Adrenal gland (tissue), 12 donors: Measurements from ENCODE around the gene POLL. TPM values are rescaled to one million over a fixed set of nuclear protein-coding genes. Genes with fewer than 3 reads are reported as not detected.
A peak's percentile ranks its signal among the peaks of the same experiment; 100 is the strongest.

Source experiments
- DNase-seq, 7 donors: peaks; one replicate each; pipeline ENCODE4 v3.0.0-alpha.2; 2019 to 2020
- H3K27ac ChIP-seq, 5 donors: fragments of 200-600 bp; sonication (generic) in 4 of 5; 1 replicate in 3 of 5; 2 replicates in 2 of 5; pipeline versions ENCODE4 v1.5.1 to v1.8.0; 2016 to 2020; ENCODE audit warnings: mild to moderate bottlenecking in 1 of 5
- H3K27me3 ChIP-seq: fragments of 200-600 bp; 2 replicates; pipeline ENCODE4 v1.8.0; 2021
- H3K36me3 ChIP-seq, 2 donors: fragments of 200-600 bp; replicated peaks in 1 of 2; 1 replicate in 1 of 2; 2 replicates in 1 of 2; pipeline versions ENCODE4 v1.5.1 to v1.8.0; 2018 to 2022
- H3K4me1 ChIP-seq, 2 donors: fragments of 200-600 bp; replicated peaks in 1 of 2; 1 replicate in 1 of 2; 2 replicates in 1 of 2; pipeline versions ENCODE4 v1.5.1 to v1.8.0; 2018 to 2021
- H3K4me3 ChIP-seq, 4 donors: fragments of 200-600 bp; sonication (generic) in 3 of 4; one replicate each; pipeline ENCODE4 v1.5.1; 2016 to 2018
- H3K9me3 ChIP-seq, 3 donors: fragments of 200-600 bp; sonication (generic) in 1 of 3; replicated peaks in 1 of 3; 1 replicate in 2 of 3; 2 replicates in 1 of 3; pipeline versions ENCODE4 v1.5.1 to v1.8.0; 2016 to 2021
- CTCF ChIP-seq, 6 experiments: fragments of 450-650 bp in 4 of 6; fragments of 200-600 bp in 2 of 6; sonication (generic) in 1 of 6; IDR thresholded peaks; 1 replicate in 5 of 6; 2 replicates in 1 of 6; pipeline versions ENCODE4 v1.5.1 to v1.8.0; 2016 to 2021; ENCODE audit warnings: antibody characterized with exemption in 6 of 6, mild to moderate bottlenecking in 2 of 6, moderate library complexity in 1 of 6
- POLR2A ChIP-seq, 2 donors: fragments of 450-650 bp; IDR thresholded peaks; one replicate each; pipeline ENCODE4 v1.6.1; 2017; ENCODE audit warnings: antibody characterized with exemption in 2 of 2, mild to moderate bottlenecking in 2 of 2, moderate library complexity in 1 of 2
- WGBS, 4 donors: extraction: QIAGEN DNeasy Blood & Tissue Kit in 2 of 4; methylation state at CpG; one replicate each; pipeline versions ENCODE4 v1.1.5 to v1.1.7; 2013 to 2017; 5-methylcytosine and 5-hydroxymethylcytosine counted together
- intact Hi-C, 2 donors: fragments of 100-400 bp; cut with DNase I; formaldehyde crosslinking; loops; one replicate each; pipeline versions ENCODE4 v1.14.1 to v1.15.0; 2022 to 2023
- polyA plus RNA-seq, 3 donors: library from polyadenylated mRNA; stranded (reverse); fragments of 200-250 nt in 2 of 3; fragments of 350-450 nt in 1 of 3; fragmentation: Illumina TruSeq in 1 of 3; extraction: RNeasy Lipid Tissue Mini Kit (QIAGEN cat#74804) in 1 of 3; gene quantifications; one replicate each; pipeline ENCODE4 v1.2.3, GENCODE V29; 2013 to 2014
- total RNA-seq, 9 donors: library from RNA; depleted of rRNA in 4 of 9; stranded (reverse); fragments of >200 nt in 4 of 9; fragments of 120-200 nt in 1 of 9; fragmentation: NEBNext Ultra II Directional in 1 of 9; extraction: Animal tissue kit (Norgen Biotek cat#: 25700) in 1 of 9; gene quantifications; one replicate each; pipeline versions ENCODE4 v1.1.0 to v1.2.4, GENCODE V29; 2013 to 2023
- donor health status: healthy with polysubstance abuse.
- donor health status: Bipolar disorder and iron deficiency.
- donor health status: DM: yes; HTN: yes; CAD: no.
- donor health status: DM: no; HTN: no; CAD: no.
- donor health status: DM: no; HTN: no; CAD: no.
- donor health status: DM: yes; HTN: yes; CAD: no.

Gene POLL
- total and polyA plus RNA-seq, 12 donors, result 10.1 to 83.7 (median 31.5) TPM

- Histone ChIP-seq H3K9me3 (no peaks in the 10 kb centered on the region), H3K4me1 (peaks cover 0 to 4% of the 10 kb centered on the region in 2 donors), H3K36me3 (peaks cover 0 to 5% of the 10 kb centered on the region in 2 donors), H3K27me3 (no peaks in the 10 kb centered on the region), H3K4me3 (no peak overlapping the region), H3K27ac (no peak overlapping the region)
- 49 to 69% (median 54%) methylated on average over 4 to 6 of the region's 6 CpGs for WGBS, 4 donors
- intact Hi-C loops, result loop anchor here (2.0 to 5.0 kb wide), 2 partner anchors 178 to 179 kb away; partner anchors contain the start of gene NPM3 (in 1 of the 2)
- DNase-seq, result peak; percentile 68 to 91 (median 78)
- peak; percentile 73 to 88 (median 86) for TF ChIP-seq CTCF (IDR thresholded peaks at IDR 0.05)
- no peak for TF ChIP-seq POLR2A (IDR thresholded peaks at IDR 0.05)
Measured at GRCh38 chr10:101602761-101603398, 14.8 kb upstream of the POLL start.

- peaks cover 0 to 5% of the 10 kb centered on the region in 2 donors for H3K36me3 ChIP-seq
- H3K9me3 ChIP-seq, result no peaks in the 10 kb centered on the region
- no peak overlapping the region for H3K27ac ChIP-seq
- H3K4me1 ChIP-seq, result peaks cover 0 to 4% of the 10 kb centered on the region in 2 donors
- TF ChIP-seq POLR2A (IDR thresholded peaks at IDR 0.05), result no peak
- TF ChIP-seq CTCF (IDR thresholded peaks at IDR 0.05), result no peak
- intact Hi-C loops, result loop anchor here in 1 of 2 donors (5.0 kb wide), 1 partner anchor 181 kb away; the partner anchor contains the start of gene NPM3
- no peaks in the 10 kb centered on the region for H3K27me3 ChIP-seq
- H3K4me3 ChIP-seq, result no peak overlapping the region
- DNase-seq, result peak; percentile 35 to 70 (median 50)
- WGBS, 4 donors, result 63 to 83% (median 71%) methylated on average over 1 of the region's 1 CpG
Measured at GRCh38 chr10:101601541-101601940, 13.5 kb upstream of the POLL start.

- H3K27me3 ChIP-seq, result no peaks in the 10 kb centered on the region
- no peaks in the 10 kb centered on the region for H3K36me3 ChIP-seq
- 73 to 78% (median 77%) methylated on average over 14 of the region's 14 CpGs for WGBS, 4 donors
- no peak overlapping the region for H3K4me3 ChIP-seq
- H3K4me1 ChIP-seq, result peaks cover 0 to 4% of the 10 kb centered on the region in 2 donors
- H3K9me3 ChIP-seq, result no peaks in the 10 kb centered on the region
- intact Hi-C loops, result no loop called here
- no peak for DNase-seq
- H3K27ac ChIP-seq, result no peak overlapping the region
- TF ChIP-seq POLR2A (IDR thresholded peaks at IDR 0.05), result no peak
- no peak for TF ChIP-seq CTCF (IDR thresholded peaks at IDR 0.05)
Measured at GRCh38 chr10:101597091-101597900, 9.2 kb upstream of the POLL start.
